Osteoblast (primary cell): ENCODE data around the gene SLC13A3. TPM values are rescaled to one million over a fixed set of nuclear protein-coding genes. Genes with fewer than 3 reads are reported as not detected.

ENCODE experiments used
- DNase-seq: peaks from one replicate; pipeline ENCODE4 v3.0.0; 2011; ENCODE audit warnings: low spot score, mixed read lengths; ENCODE audit not compliant: insufficient read length; ENCODE audit errors: missing footprints
- H2AFZ ChIP-seq: 2 replicates; pipeline ENCODE4 v1.6.0; 2011; ENCODE audit warnings: mild to moderate bottlenecking, low read length
- H3K27ac ChIP-seq: 2 replicates; pipeline ENCODE4 v1.5.1; 2011; ENCODE audit warnings: mild to moderate bottlenecking, low read depth, low read length, moderate library complexity
- H3K27me3 ChIP-seq: 2 replicates; pipeline ENCODE4 v1.6.0; 2012; ENCODE audit warnings: mild to moderate bottlenecking, control low read depth, inconsistent platforms, low read length, moderate library complexity; ENCODE audit not compliant: insufficient read depth
- H3K36me3 ChIP-seq: 2 replicates; pipeline ENCODE4 v1.5.1; 2011; ENCODE audit warnings: mild to moderate bottlenecking, low read length, control low read depth, moderate library complexity; ENCODE audit not compliant: insufficient read depth
- H3K4me1 ChIP-seq: 2 replicates; pipeline ENCODE4 v1.5.1; 2011; ENCODE audit warnings: mild to moderate bottlenecking, low read length, control low read depth, moderate library complexity; ENCODE audit not compliant: insufficient read depth
- H3K4me2 ChIP-seq: 2 replicates; pipeline ENCODE4 v1.6.0; 2011; ENCODE audit warnings: mild to moderate bottlenecking, low read length; ENCODE audit not compliant: insufficient read depth
- H3K4me3 ChIP-seq: fragments of 200-600 bp; sonication (generic); 3 replicates; pipeline ENCODE4 v1.5.1; 2012; ENCODE audit warnings: mild to moderate bottlenecking, low read length, inconsistent platforms; ENCODE audit not compliant: insufficient read depth
- H3K79me2 ChIP-seq: 2 replicates; pipeline ENCODE4 v1.6.0; 2012; ENCODE audit warnings: mild to moderate bottlenecking, low read length, control low read depth, inconsistent platforms; ENCODE audit not compliant: insufficient read depth
- H3K9me3 ChIP-seq: 2 replicates; pipeline ENCODE4 v1.5.1; 2011; ENCODE audit warnings: low read depth, low read length, control low read depth
- H4K20me1 ChIP-seq: 2 replicates; pipeline ENCODE4 v1.6.0; 2012; ENCODE audit warnings: mild to moderate bottlenecking, low read length, control low read depth; ENCODE audit not compliant: insufficient read depth
- total RNA-seq: library from RNA; depleted of rRNA; stranded (reverse); fragments of >200 nt; gene quantifications from 2 replicates; pipeline ENCODE4 v1.2.3, GENCODE V29; 2012
- TF ChIP-seq, protein P1 (sequence below): IDR thresholded peaks from 2 replicates; pipeline ENCODE4 v1.5.1; 2011; ENCODE audit warnings: mild to moderate bottlenecking, low read depth, low read length, moderate library complexity; ENCODE audit errors: extremely low read depth

Gene SLC13A3
- total RNA-seq, 1 donor: 1.8 TPM

DNA sequence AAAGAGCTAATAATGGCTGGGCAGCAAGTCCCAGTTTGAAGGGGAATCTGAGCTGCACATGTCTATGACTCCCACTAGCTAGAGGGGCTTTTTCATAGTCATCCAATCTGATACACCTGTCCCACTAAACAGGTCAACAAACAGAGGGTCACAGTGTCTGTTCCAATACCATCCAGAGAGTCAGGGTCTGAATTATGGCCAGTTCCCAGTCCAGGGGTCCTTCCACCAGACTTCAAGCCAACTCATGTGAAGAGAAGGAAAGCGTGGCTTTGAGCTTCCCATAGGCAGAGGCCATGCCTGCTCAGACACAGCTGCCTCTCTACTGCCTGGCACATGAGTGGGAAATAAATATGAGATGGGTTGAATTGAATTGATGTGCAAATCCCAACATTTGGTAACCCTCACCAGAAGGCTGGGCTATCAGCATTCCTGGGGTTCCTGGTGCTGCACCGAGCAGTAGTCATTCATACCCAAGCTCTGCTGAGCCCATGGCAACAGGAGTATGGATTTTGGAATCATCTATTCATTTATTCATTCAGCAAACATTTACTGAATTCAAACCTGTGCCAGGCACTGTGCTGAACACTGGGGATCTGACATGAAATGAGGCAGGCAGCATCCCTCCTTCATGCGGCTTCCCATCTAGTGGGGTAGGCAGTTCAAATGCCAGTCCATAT lies 20.7 kb upstream of the SLC13A3 start:
- no peaks in the 10 kb centered on the region for H3K27me3 ChIP-seq
- TF ChIP-seq, protein P1, sequence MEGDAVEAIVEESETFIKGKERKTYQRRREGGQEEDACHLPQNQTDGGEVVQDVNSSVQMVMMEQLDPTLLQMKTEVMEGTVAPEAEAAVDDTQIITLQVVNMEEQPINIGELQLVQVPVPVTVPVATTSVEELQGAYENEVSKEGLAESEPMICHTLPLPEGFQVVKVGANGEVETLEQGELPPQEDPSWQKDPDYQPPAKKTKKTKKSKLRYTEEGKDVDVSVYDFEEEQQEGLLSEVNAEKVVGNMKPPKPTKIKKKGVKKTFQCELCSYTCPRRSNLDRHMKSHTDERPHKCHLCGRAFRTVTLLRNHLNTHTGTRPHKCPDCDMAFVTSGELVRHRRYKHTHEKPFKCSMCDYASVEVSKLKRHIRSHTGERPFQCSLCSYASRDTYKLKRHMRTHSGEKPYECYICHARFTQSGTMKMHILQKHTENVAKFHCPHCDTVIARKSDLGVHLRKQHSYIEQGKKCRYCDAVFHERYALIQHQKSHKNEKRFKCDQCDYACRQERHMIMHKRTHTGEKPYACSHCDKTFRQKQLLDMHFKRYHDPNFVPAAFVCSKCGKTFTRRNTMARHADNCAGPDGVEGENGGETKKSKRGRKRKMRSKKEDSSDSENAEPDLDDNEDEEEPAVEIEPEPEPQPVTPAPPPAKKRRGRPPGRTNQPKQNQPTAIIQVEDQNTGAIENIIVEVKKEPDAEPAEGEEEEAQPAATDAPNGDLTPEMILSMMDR: no peak
- no peak for DNase-seq
- H3K79me2 ChIP-seq: no peaks in the 10 kb centered on the region
- no peak overlapping the region for H3K27ac ChIP-seq
- H3K4me2 ChIP-seq: no peak overlapping the region
- H2AFZ ChIP-seq: no peak overlapping the region
- no peaks in the 10 kb centered on the region for H3K36me3 ChIP-seq
- no peaks in the 10 kb centered on the region for H3K9me3 ChIP-seq
- H4K20me1 ChIP-seq: no peaks in the 10 kb centered on the region
- no peaks in the 10 kb centered on the region for H3K4me1 ChIP-seq
- H3K4me3 ChIP-seq: no peak overlapping the region

GRCh38 chr20:46670585-46671584 lies 19.6 kb upstream of the SLC13A3 start:
- no peaks in the 10 kb centered on the region for H3K9me3 ChIP-seq

DNA sequence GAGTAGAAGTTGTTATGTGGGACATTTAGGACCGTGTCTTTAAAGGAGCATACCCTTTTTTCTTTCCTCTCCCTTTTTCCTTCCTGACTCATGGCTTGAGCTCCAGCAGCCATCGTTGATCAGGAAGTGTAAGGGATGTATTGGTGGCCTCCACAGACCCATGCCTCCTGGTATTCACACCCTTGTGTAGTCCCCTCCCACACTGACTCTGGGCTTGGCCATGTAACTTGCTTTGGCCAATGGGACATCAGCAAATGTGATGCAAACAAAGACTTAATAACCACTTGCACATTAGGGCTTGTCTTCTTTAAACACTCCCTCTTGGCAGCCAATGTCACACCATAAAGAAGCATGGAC lies 18.9 kb upstream of the SLC13A3 start:
- no peaks in the 10 kb centered on the region for H3K36me3 ChIP-seq

More at GRCh38 chr20:46670585-46671584, 19.6 kb upstream of the SLC13A3 start:
- Histone ChIP-seq H3K36me3 (no peaks in the 10 kb centered on the region), H3K27me3 (no peaks in the 10 kb centered on the region), H3K27ac (no peak overlapping the region), H3K4me2 (no peak overlapping the region), H3K4me1 (no peaks in the 10 kb centered on the region), H3K79me2 (no peaks in the 10 kb centered on the region), H2AFZ (no peak overlapping the region), H4K20me1 (no peaks in the 10 kb centered on the region), H3K4me3 (no peak overlapping the region)
- DNase-seq: no peak
- TF ChIP-seq, protein P1: no peak

More for the DNA sequence above, 18.9 kb upstream of the SLC13A3 start:
- DNase-seq: no peak
- no peaks in the 10 kb centered on the region for H3K4me1 ChIP-seq
- no peaks in the 10 kb centered on the region for H3K9me3 ChIP-seq
- no peaks in the 10 kb centered on the region for H3K79me2 ChIP-seq
- TF ChIP-seq, protein P1: no peak
- H3K4me3 ChIP-seq: no peak overlapping the region
- no peaks in the 10 kb centered on the region for H4K20me1 ChIP-seq
- no peak overlapping the region for H3K27ac ChIP-seq
- H3K27me3 ChIP-seq: no peaks in the 10 kb centered on the region
- H2AFZ ChIP-seq: no peak overlapping the region
- H3K4me2 ChIP-seq: no peak overlapping the region
